ENCODE measurements around the gene CD96.
"Not testable (repeated sequence)": the region's sequence is repeated elsewhere in the genome, so short reads cannot be mapped to it uniquely, and the experiment has no call there.

CD96 gene

GRCh38 chr3:111561902-111562301, 19.9 kb downstream of the CD96 start:
- not testable (repeated sequence) for DNase-seq (ENCODE audit: low read depth in 3 of 3)

GRCh38 chr3:111566844-111567243, 24.8 kb downstream of the CD96 start:
- no peak for DNase-seq (ENCODE audit: low read depth in 3 of 3)

GRCh38 chr3:111568355-111568754, 26.4 kb downstream of the CD96 start:
- no peak for DNase-seq (ENCODE audit: low read depth in 3 of 3)

GRCh38 chr3:111568911-111569310, 26.9 kb downstream of the CD96 start:
- no peak for DNase-seq (ENCODE audit: low read depth in 3 of 3)

GRCh38 chr3:111570404-111571030, 28.5 kb downstream of the CD96 start:
- no peak for DNase-seq (ENCODE audit: low read depth in 3 of 3)

GRCh38 chr3:111571282-111571681, 29.3 kb downstream of the CD96 start:
- DNase-seq (ENCODE audit: low read depth in 3 of 3), result no peak

GRCh38 chr3:111571907-111572460, 30.0 kb downstream of the CD96 start:
- DNase-seq (ENCODE audit: low read depth in 3 of 3), result no peak

GRCh38 chr3:111577113-111577512, 35.1 kb downstream of the CD96 start:
- DNase-seq (ENCODE audit: low read depth in 3 of 3), result no peak

GRCh38 chr3:111577798-111578685, 36.0 kb downstream of the CD96 start:
- DNase-seq (ENCODE audit: low read depth in 3 of 3), result no peak

GRCh38 chr3:111578867-111579266, 36.9 kb downstream of the CD96 start:
- no peak for DNase-seq (ENCODE audit: low read depth in 3 of 3)

- no peak for DNase-seq (ENCODE audit: low read depth in 3 of 3)
These were observed 37.5 kb downstream of the CD96 start for GRCh38 chr3:111579495-111579894.

- DNase-seq (ENCODE audit: low read depth in 3 of 3), result no peak
These were observed 39.6 kb downstream of the CD96 start for GRCh38 chr3:111581403-111582119.

- no peak for DNase-seq (ENCODE audit: low read depth in 3 of 3)
These were observed 40.1 kb downstream of the CD96 start for GRCh38 chr3:111582120-111582474.

- no peak for DNase-seq (ENCODE audit: low read depth in 3 of 3)
These were observed 42.7 kb downstream of the CD96 start for GRCh38 chr3:111584744-111585143.

- DNase-seq (ENCODE audit: low read depth in 3 of 3), result no peak
These were observed 43.2 kb downstream of the CD96 start for GRCh38 chr3:111585217-111585616.

- DNase-seq (ENCODE audit: low read depth in 3 of 3), result no peak
These were observed 46.5 kb downstream of the CD96 start for GRCh38 chr3:111588527-111588926.

- no peak for DNase-seq (ENCODE audit: low read depth in 3 of 3)
These were observed 47.5 kb downstream of the CD96 start for GRCh38 chr3:111589303-111590142.

GRCh38 chr3:111590143-111590491, 48.1 kb downstream of the CD96 start:
- DNase-seq (ENCODE audit: low read depth in 3 of 3), result no peak

GRCh38 chr3:111591555-111591954, 49.6 kb downstream of the CD96 start:
- DNase-seq (ENCODE audit: low read depth in 3 of 3), result no peak

- no peak for DNase-seq (ENCODE audit: low read depth in 3 of 3)
These were observed 50.1 kb downstream of the CD96 start for GRCh38 chr3:111592143-111592542.

- DNase-seq (ENCODE audit: low read depth in 3 of 3), result no peak
These were observed 50.9 kb downstream of the CD96 start for GRCh38 chr3:111592936-111593335.

- no peak for DNase-seq (ENCODE audit: low read depth in 3 of 3)
These were observed 51.7 kb downstream of the CD96 start for GRCh38 chr3:111593666-111594065.

All from stimulated activated CD4-positive, alpha-beta T cell treated with anti-CD3 and anti-CD28 coated beads, TNF-alpha, amount 100 ng/mL, for 4 hours (primary cell).